ENCODE results near the gene MPPED1.

MPPED1 gene

DNA sequence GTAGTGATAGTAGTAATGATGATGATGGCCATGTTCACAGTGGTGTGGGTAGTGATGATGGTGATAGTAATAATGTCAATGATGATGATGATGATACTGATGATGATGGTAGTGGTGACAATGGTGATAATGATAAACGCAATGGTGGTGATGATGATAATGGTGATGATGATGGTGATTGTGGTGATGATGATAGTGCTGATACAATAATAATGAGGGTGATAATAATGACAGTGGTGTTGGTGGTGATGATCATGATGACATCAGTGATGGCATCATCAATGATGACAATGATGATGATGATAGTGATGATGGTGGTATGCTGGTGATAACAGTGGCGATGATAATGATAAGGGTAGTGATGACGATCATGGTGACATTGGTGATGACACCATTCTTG lies 92.3 kb downstream of the MPPED1 start:
- DNase-seq = no peak

- no peak for DNase-seq
Measured at GRCh38 chr22:43504666-43505261, 93.0 kb downstream of the MPPED1 start.

DNA sequence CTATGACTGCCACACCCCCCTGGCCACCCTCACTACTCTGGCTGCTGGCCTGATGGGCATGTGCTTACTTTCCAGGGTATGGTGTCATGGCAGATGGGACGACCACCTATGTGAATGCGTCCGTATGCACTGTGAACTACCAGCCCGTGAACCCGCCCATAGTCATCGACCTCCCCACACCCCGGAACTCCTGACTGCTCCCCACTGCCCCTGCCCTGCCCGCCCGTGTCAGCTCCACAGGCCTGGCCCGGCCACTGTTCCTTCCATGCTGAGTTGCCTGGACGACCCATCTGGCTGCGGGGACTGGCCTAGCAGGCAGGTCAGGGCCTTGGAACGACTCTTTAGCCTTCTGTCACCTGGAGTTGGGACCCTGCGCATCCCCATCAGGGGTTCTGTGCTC lies 93.6 kb downstream of the MPPED1 start:
- no peak for DNase-seq

DNA sequence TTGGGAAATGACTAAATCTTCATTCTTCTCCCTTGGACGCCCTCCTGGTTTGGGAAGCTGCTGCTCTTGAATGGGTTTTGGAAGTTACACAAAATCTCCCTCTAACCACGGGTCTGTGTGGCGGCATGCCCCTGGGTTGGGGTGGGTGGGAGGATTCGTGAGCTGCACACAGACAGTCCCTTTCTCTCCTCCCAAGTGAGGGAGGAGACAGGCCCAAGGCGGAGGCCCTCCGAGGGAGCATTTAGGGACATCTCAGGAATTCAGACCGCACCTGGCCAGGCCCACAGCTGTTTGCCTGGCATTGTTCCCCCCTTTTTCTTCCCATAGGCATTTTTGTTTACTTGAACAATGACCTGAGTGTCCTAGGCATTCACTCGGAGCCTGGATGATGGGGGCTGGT lies 94.1 kb downstream of the MPPED1 start:
- DNase-seq = no peak

GRCh38 chr22:43506487-43506886 lies 94.7 kb downstream of the MPPED1 start:
- DNase-seq = no peak

GRCh38 chr22:43507235-43507634 lies 95.4 kb downstream of the MPPED1 start:
- no peak for DNase-seq

- DNase-seq = no peak
Measured at GRCh38 chr22:43508489-43508888, 96.7 kb downstream of the MPPED1 start.

GRCh38 chr22:43509337-43509736 lies 97.5 kb downstream of the MPPED1 start:
- DNase-seq = no peak

- no peak for DNase-seq
Measured at GRCh38 chr22:43510281-43511070, 98.7 kb downstream of the MPPED1 start.

DNA sequence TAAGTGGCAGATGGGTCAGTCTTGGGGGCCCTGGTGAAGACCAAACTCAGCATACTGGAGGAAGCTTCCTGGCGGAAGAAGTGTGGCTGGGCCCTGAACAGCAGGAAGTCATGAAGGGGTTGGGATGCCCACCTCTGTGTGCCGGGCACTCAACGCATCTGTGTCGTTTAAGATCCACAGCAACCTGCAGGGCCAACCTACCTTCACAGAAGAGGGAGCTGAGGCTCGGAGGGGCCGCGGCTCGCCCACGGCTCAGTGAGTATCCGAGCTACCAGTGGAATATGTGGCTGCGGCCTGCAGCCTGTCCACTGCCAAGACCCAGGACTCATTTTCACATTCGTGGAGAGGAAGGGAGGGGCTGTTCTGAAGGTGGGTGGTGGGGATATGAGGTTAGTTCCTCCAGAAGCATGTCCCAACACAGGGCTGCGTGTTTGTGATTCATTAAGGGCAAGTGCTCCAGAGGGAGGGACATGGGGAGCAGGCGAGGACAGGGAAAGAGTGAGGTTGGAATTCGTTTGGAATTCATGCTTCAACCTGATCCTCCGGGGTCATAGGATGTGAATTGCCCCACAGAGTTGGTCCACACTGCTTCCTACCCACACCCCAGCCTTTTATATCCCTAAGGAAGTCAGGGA lies 99.6 kb downstream of the MPPED1 start:
- DNase-seq = no peak

DNA sequence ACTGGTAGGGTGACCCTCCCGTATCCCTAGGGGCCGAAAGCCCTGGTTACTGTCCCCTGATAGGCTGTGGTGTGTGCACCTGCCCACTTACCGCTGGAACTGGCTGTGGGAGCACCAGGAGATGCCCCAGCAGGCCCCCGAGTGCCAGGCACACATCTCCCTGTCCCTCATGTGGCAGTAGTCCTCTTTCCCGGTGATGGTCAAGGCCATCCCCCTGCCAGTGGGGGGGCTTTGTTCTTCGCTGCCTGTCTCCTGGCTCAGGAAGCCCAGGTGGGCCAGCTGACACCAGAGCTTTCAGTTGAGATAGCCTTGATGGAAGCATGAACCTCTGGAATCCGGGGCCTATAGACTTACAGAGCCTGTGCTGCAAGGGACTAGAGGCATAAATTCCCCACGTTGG lies 100.5 kb downstream of the MPPED1 start:
- DNase-seq = no peak

- no peak for DNase-seq
Measured at GRCh38 chr22:43514476-43515157, 102.8 kb downstream of the MPPED1 start.

DNA sequence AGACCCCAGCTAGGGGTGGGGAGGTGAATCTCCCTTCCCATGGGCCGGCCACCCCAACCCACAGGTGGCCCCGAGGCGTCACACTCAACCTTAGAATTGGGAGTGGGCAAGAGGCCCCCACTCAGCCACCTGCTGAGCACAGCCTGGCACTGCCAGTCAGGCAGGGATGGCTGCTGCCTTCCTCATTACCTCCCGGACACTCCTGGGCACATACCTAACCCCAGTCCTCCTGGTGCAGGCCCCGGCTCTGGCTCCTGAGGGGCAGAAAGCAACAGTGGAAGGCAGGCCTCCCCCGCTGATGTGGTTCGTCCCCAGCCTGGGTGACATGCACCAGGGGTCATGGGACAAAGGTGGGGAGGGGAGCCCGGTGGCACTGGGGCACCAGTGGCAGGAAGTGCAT lies 103.6 kb downstream of the MPPED1 start:
- no peak for DNase-seq

GRCh38 chr22:43515902-43516301 lies 104.1 kb downstream of the MPPED1 start:
- DNase-seq = no peak

DNA sequence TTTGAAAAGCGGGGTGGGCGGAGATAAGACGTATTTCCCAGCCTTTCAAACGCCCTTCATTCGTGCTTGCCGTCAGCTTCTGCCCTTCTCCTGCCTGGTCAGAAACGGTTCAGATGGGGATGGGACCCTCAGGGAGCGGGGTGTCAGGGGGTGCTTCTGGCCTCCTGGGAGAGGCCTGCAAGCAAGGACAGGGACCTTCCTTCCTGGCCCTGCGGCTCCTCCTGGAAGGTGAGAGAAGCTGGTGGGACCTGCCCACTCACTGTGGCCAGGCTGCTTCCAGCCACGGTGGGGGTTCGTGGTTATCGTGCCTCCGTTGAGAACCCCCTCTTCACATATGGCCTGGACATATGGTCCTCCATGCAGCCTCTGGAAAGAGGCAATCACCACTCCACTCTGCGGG lies 104.6 kb downstream of the MPPED1 start:
- DNase-seq = no peak

DNA sequence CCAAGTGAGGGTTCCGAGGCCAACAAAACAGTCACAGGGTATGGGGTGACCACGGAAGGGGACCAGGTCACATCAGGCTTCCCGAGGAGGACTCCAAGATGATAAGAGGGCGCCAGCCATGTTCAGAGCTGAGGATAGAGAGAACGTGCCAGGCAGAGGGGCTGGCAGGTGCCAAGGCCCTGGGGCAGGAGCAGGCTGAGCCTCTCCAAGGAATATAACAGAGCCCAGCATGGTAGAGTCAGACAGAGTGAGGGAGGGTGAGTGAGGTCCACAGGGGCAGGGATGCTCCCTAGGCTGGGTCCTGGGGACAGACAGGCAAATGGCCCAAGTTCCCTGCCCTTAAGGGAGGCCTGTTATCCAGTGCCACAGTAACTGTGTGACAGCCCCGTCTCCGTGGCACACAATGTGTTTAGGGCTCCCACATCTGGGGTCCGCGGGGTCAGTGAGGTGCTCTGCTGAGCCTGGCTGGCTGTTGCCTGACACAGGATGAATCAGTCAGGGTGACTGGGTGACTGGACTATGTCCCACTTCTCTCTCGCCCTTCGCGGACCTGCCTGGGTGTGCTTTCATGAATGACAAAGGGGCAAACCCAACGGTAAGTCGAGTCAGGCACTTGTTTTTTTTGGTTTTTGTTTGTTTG lies 105.3 kb downstream of the MPPED1 start:
- no peak for DNase-seq

GRCh38 chr22:43520632-43521039 lies 108.8 kb downstream of the MPPED1 start:
- DNase-seq = no peak

DNA sequence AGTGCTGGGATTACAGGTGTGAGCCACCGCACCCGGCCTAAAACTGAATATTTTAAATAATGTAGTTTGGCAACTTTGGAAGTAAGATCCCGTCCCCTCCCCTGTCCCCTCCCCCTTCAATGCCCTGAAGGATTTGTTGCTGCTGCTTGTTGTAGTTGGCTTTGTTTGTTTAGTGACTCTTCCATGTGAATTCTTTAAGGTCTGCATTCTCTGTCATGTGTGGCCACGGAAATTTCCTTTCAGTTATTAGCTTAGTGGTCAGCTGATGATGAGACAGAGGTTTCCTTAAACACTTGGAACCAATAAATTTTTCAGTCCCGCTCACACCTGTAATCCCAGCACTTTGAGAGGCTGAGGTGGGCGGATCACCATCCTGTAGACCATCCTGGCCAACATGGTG lies 109.9 kb downstream of the MPPED1 start:
- DNase-seq = no peak

GRCh38 chr22:43526117-43526655 lies 114.4 kb downstream of the MPPED1 start:
- DNase-seq = no peak

DNA sequence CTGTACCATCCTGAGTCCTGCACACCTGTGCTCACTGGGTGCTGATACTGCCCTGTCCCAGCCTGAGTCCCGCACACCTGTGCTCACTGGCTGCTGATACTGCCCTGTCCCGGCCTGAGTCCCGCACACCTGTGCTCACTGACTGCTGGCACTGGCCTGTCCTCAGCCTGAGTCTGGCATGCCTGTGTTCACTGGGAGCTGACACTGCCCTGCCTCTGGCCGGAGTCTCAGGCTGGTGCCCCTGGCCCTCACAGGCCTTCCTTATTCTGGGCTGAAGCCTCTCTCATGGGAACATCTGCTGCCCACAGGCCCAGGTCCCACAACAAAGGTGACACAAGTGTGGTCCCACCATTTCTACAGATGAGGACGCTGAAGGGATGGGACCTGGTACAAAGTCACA lies 115.1 kb downstream of the MPPED1 start:
- DNase-seq = no peak

DNA sequence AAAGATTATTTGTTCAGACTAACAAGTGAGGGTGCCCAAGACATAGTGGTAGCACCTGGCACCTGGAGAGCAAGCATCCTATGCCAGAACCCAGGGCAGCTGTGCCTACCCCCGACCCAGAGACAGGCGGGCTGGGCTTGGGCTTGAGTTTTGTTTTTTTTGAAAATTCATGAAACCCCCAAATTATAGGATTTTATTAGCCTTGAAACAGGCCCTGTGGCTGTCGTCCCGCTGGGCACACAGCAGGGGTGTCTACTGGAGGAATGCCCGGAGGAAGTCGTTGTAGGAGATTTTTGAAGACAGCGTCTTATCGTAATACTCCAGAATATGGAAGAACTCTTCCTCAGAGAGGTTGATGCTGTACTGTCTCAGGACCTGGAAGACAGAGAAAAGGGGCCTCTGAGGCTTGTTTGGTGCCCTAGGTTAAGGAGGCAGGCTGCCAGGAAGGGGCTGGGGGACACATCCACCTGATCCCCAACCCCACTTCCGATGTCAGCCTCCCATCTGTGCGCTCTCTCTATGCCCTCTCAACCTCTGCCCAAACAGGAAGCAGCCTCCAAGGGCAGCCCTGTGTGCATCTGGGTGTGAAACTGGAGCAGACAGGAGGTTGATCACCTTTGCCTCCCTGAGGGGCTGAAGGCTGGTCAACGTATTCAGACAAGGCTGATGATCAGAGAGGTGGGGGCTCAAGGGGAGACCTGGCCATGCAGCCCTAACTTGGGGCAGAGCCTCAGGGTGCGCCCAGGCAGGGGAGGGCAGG lies 117.0 kb downstream of the MPPED1 start:
- DNase-seq = no peak

- no peak for DNase-seq
Measured at GRCh38 chr22:43529461-43529860, 117.6 kb downstream of the MPPED1 start.

Data from NCI-H345 (cell line).